ENCODE data around the gene CYP2R1. TPM values are rescaled to one million over a fixed set of nuclear protein-coding genes. Genes with fewer than 3 reads are reported as not detected.

Gene CYP2R1
- total and polyA plus RNA-seq, 2 of the 8 experiments (the other 6 are each of a cell fraction or from before 2014, with no cell fraction given), result 8.3 to 12.9 TPM

GRCh38 chr11:14902650-14903350 lies 10.8 kb upstream of the CYP2R1 start:
- Histone ChIP-seq H3K4me1 (replicated peaks in 1 of 4; ENCODE audit: control insufficient read depth in 3 of 4, insufficient read depth in 4 of 4, low read length in 3 of 4) (peaks cover 0 to 7% (median under 1%) of the 10 kb centered on the region in 4 experiments; a peak in 4 of 7 replicates), H2AFZ (ENCODE audit: low read length) (no peak overlapping the region), H4K8ac (ENCODE audit: extremely low read depth, insufficient read depth, low read length) (no peak overlapping the region), H2BK15ac (ENCODE audit: low read length) (no peak overlapping the region), H3K9me3 (ENCODE audit: insufficient read depth in 2 of 2, low read depth in 1 of 2, low read length in 1 of 2) (no peaks in the 10 kb centered on the region), H2BK20ac (ENCODE audit: low read length) (no peak overlapping the region), H4K20me1 (replicated peaks in 1 of 2; ENCODE audit: control insufficient read depth in 1 of 2, insufficient read depth in 2 of 2, low read length in 2 of 2) (no peaks in the 10 kb centered on the region), H2BK120ac (replicated peaks; ENCODE audit: low read depth, low read length) (no peak overlapping the region), H3K23me2 (ENCODE audit: low read depth, low read length) (no peaks in the 10 kb centered on the region), H3K14ac (ENCODE audit: insufficient read length) (no peak overlapping the region), H3K9ac (replicated peaks in 1 of 4; ENCODE audit: extremely low read depth in 1 of 4, low read depth in 3 of 4, low read length in 3 of 4) (no peak overlapping the region), H3K27ac (ENCODE audit: low read depth, low read length) (no peak overlapping the region), H3K36me3 (ENCODE audit: control insufficient read depth in 2 of 4, insufficient read depth in 4 of 4, low read length in 3 of 4) (no peaks in the 10 kb centered on the region), H3K4ac (replicated peaks; ENCODE audit: insufficient read length, low read depth, low read length) (no peak overlapping the region), H3K27me3 (replicated peaks in 1 of 4; ENCODE audit: control insufficient read depth in 3 of 4, extremely low read depth in 1 of 4, insufficient read depth in 3 of 4, low read length in 3 of 4) (peaks cover 0 to 7% (median 0%) of the 10 kb centered on the region in 4 experiments; a peak in 3 of 7 replicates), H2AK5ac (ENCODE audit: low read depth, low read length) (no peak overlapping the region), H3K4me2 (ENCODE audit: insufficient read depth in 1 of 2, low read depth in 2 of 2, low read length in 2 of 2) (no peak overlapping the region), H3K23ac (ENCODE audit: insufficient read length) (no peak overlapping the region), H2BK5ac (ENCODE audit: low read depth, low read length) (no peak overlapping the region), H2BK12ac (ENCODE audit: low read depth, low read length) (no peak overlapping the region), H3K18ac (ENCODE audit: extremely low read depth, low read length) (no peak overlapping the region), H3K56ac (replicated peaks; ENCODE audit: insufficient read length, low read depth, low read length) (no peak overlapping the region), H3K79me2 (ENCODE audit: control insufficient read depth in 1 of 2, insufficient read depth in 2 of 2, low read length in 2 of 2) (no peaks in the 10 kb centered on the region), H3K79me1 (ENCODE audit: low read depth, low read length) (no peaks in the 10 kb centered on the region), H4K91ac (replicated peaks; ENCODE audit: insufficient read length, low read length) (no peak overlapping the region), H3K4me3 (ENCODE audit: extremely low read depth in 1 of 4, insufficient read depth in 2 of 4, low read depth in 3 of 4, low read length in 4 of 4) (no peak overlapping the region), H4K5ac (ENCODE audit: insufficient read length, low read depth, low read length) (no peak overlapping the region)
- FAIRE-seq (no peak), DNase-seq (ENCODE audit: low read depth in 1 of 2, low spot score in 2 of 2) (no peak)
- WGBS, 2 experiments (ENCODE audit: extremely low coverage in 1 of 2, insufficient coverage in 1 of 2, insufficient read length in 1 of 2, insufficient replicate concordance in 2 of 2, low coverage in 1 of 2, low lambda C conversion rate in 2 of 2, missing lambda C conversion rate in 1 of 2), result 83% methylated on average over 1 of the region's 1 CpG; no CpG with 5 or more reads in 1 of the 2 experiments
- ChIA-PET CTCF (ENCODE audit: partially characterized antibody) (interaction anchor here (0.8 to 3.4 kb wide), 10 partner anchors 9 to 366 kb away, joined by 3 to 12 read pairs (median 3); partner anchors contain the start of gene CYP2R1), POLR2A (ENCODE audit: partially characterized antibody) (interaction anchor here (1.0 kb wide), 1 partner anchor 8 kb away, joined by 3 read pairs; no protein-coding TSS in a partner anchor)
- TF ChIP-seq CEBPB (IDR thresholded peaks at IDR 0.05; ENCODE audit: low read depth, low read length), result no peak
- no peak for TF ChIP-seq HDAC6 (IDR thresholded peaks at IDR 0.05; ENCODE audit: low read depth, low read length)
- TF ChIP-seq RNF2 (IDR thresholded peaks at IDR 0.05; ENCODE audit: borderline replicate concordance, low read depth, low read length, missing control alignments, poor library complexity, severe bottlenecking), result no peak
- TF ChIP-seq CHD1 (IDR thresholded peaks at IDR 0.05; ENCODE audit: low read depth, low read length), result no peak
- TF ChIP-seq CTCF (IDR thresholded peaks at IDR 0.05; ENCODE audit: control extremely low read depth in 1 of 3, insufficient read depth in 1 of 3, low read depth in 1 of 3, low read length in 3 of 3), result no peak
- TF ChIP-seq CBX5 (IDR thresholded peaks at IDR 0.05; ENCODE audit: low read depth, low read length), result no peak
- TF ChIP-seq SAP30 (IDR thresholded peaks at IDR 0.05; ENCODE audit: insufficient read depth, insufficient replicate concordance, low read length), result no peak
- TF ChIP-seq TEAD4 (IDR thresholded peaks at IDR 0.05; ENCODE audit: low read depth, low read length), result no peak
- TF ChIP-seq JUN (IDR thresholded peaks at IDR 0.05; ENCODE audit: low read depth, low read length), result no peak
- no peak for TF ChIP-seq TCF12 (IDR thresholded peaks at IDR 0.05; ENCODE audit: low read depth, low read length)
